Measurements from ENCODE around the gene CDH23.

The CDH23 gene

DNA sequence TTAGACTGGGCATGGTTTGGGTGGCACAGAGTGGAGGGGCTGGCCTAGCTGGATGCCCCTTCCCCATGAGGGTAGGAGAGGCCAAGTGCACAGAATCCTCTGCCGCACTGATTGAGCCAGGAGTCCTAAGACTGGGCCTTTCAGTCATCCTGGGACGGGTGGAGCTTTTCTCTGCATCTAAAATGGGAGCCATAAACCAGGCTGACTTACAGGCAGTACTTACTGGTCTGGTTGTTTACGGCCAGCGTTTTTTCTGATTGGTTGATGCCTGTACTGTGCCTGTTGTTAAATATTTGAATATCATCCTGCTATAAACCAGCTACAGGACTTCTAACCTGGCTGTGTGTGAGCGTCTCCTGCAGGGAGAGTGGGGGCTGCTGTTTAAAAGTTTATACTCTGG, 107.8 kb downstream of the CDH23 start:
- no peak overlapping the region for H3K9ac ChIP-seq (ENCODE audit: low read depth in 1 of 2, low read length in 2 of 2)
- peaks cover 7 to 13% of the 10 kb centered on the region in 2 donors for H3K4me1 ChIP-seq (ENCODE audit: control insufficient read depth in 2 of 2, insufficient read depth in 2 of 2, low read length in 2 of 2)
- no peak overlapping the region for H3K27ac ChIP-seq (ENCODE audit: low read depth in 2 of 2, low read length in 2 of 2)

GRCh38 chr10:71505862-71506261, 109.1 kb downstream of the CDH23 start:
- Histone ChIP-seq H3K9me3 (ENCODE audit: control insufficient read depth in 2 of 2, low read length in 2 of 2) (no peaks in the 10 kb centered on the region), H3K4me3 (ENCODE audit: low read length in 2 of 2) (no peak overlapping the region), H3K27ac (ENCODE audit: low read depth in 2 of 2, low read length in 2 of 2) (no peak overlapping the region), H3K4me1 (ENCODE audit: control insufficient read depth in 2 of 2, insufficient read depth in 2 of 2, low read length in 2 of 2) (peaks cover 7 to 13% of the 10 kb centered on the region in 2 donors), H3K27me3 (ENCODE audit: control insufficient read depth in 2 of 2, insufficient read depth in 2 of 2, low read length in 2 of 2) (no peaks in the 10 kb centered on the region), H3K9ac (ENCODE audit: low read depth in 1 of 2, low read length in 2 of 2) (no peak overlapping the region), H3K36me3 (ENCODE audit: control insufficient read depth in 2 of 2, insufficient read depth in 2 of 2, low read length in 2 of 2) (no peaks in the 10 kb centered on the region)

More for the DNA sequence above, 107.8 kb downstream of the CDH23 start:
- Histone ChIP-seq H3K9me3 (ENCODE audit: control insufficient read depth in 2 of 2, low read length in 2 of 2) (no peaks in the 10 kb centered on the region), H3K36me3 (ENCODE audit: control insufficient read depth in 2 of 2, insufficient read depth in 2 of 2, low read length in 2 of 2) (no peaks in the 10 kb centered on the region), H3K4me3 (ENCODE audit: low read length in 2 of 2) (no peak overlapping the region), H3K27me3 (ENCODE audit: control insufficient read depth in 2 of 2, insufficient read depth in 2 of 2, low read length in 2 of 2) (no peaks in the 10 kb centered on the region)

- no peaks in the 10 kb centered on the region for H3K9me3 ChIP-seq (ENCODE audit: control insufficient read depth in 2 of 2, low read length in 2 of 2)
Measured at GRCh38 chr10:71509444-71509843, 112.7 kb downstream of the CDH23 start.

GRCh38 chr10:71511206-71511605, 114.5 kb downstream of the CDH23 start:
- Histone ChIP-seq H3K27ac (ENCODE audit: low read depth in 2 of 2, low read length in 2 of 2) (no peak overlapping the region), H3K4me1 (ENCODE audit: control insufficient read depth in 2 of 2, insufficient read depth in 2 of 2, low read length in 2 of 2) (no peaks in the 10 kb centered on the region), H3K9me3 (ENCODE audit: control insufficient read depth in 2 of 2, low read length in 2 of 2) (no peaks in the 10 kb centered on the region), H3K9ac (ENCODE audit: low read depth in 1 of 2, low read length in 2 of 2) (no peak overlapping the region), H3K4me3 (ENCODE audit: low read length in 2 of 2) (no peak overlapping the region), H3K36me3 (ENCODE audit: control insufficient read depth in 2 of 2, insufficient read depth in 2 of 2, low read length in 2 of 2) (no peaks in the 10 kb centered on the region), H3K27me3 (ENCODE audit: control insufficient read depth in 2 of 2, insufficient read depth in 2 of 2, low read length in 2 of 2) (no peaks in the 10 kb centered on the region)

More at GRCh38 chr10:71509444-71509843, 112.7 kb downstream of the CDH23 start:
- Histone ChIP-seq H3K36me3 (ENCODE audit: control insufficient read depth in 2 of 2, insufficient read depth in 2 of 2, low read length in 2 of 2) (no peaks in the 10 kb centered on the region), H3K27me3 (ENCODE audit: control insufficient read depth in 2 of 2, insufficient read depth in 2 of 2, low read length in 2 of 2) (no peaks in the 10 kb centered on the region), H3K4me3 (ENCODE audit: low read length in 2 of 2) (no peak overlapping the region), H3K4me1 (ENCODE audit: control insufficient read depth in 2 of 2, insufficient read depth in 2 of 2, low read length in 2 of 2) (peaks cover 5 to 9% of the 10 kb centered on the region in 2 donors), H3K27ac (ENCODE audit: low read depth in 2 of 2, low read length in 2 of 2) (no peak overlapping the region), H3K9ac (ENCODE audit: low read depth in 1 of 2, low read length in 2 of 2) (no peak overlapping the region)

GRCh38 chr10:71512312-71512711, 115.6 kb downstream of the CDH23 start:
- no peaks in the 10 kb centered on the region for H3K9me3 ChIP-seq (ENCODE audit: control insufficient read depth in 2 of 2, low read length in 2 of 2)
- no peak overlapping the region for H3K9ac ChIP-seq (ENCODE audit: low read depth in 1 of 2, low read length in 2 of 2)
- H3K36me3 ChIP-seq (ENCODE audit: control insufficient read depth in 2 of 2, insufficient read depth in 2 of 2, low read length in 2 of 2), result no peaks in the 10 kb centered on the region
- H3K4me1 ChIP-seq (ENCODE audit: control insufficient read depth in 2 of 2, insufficient read depth in 2 of 2, low read length in 2 of 2), result no peaks in the 10 kb centered on the region
- H3K27ac ChIP-seq (ENCODE audit: low read depth in 2 of 2, low read length in 2 of 2), result no peak overlapping the region
- no peak overlapping the region for H3K4me3 ChIP-seq (ENCODE audit: low read length in 2 of 2)
- H3K27me3 ChIP-seq (ENCODE audit: control insufficient read depth in 2 of 2, insufficient read depth in 2 of 2, low read length in 2 of 2), result no peaks in the 10 kb centered on the region

DNA sequence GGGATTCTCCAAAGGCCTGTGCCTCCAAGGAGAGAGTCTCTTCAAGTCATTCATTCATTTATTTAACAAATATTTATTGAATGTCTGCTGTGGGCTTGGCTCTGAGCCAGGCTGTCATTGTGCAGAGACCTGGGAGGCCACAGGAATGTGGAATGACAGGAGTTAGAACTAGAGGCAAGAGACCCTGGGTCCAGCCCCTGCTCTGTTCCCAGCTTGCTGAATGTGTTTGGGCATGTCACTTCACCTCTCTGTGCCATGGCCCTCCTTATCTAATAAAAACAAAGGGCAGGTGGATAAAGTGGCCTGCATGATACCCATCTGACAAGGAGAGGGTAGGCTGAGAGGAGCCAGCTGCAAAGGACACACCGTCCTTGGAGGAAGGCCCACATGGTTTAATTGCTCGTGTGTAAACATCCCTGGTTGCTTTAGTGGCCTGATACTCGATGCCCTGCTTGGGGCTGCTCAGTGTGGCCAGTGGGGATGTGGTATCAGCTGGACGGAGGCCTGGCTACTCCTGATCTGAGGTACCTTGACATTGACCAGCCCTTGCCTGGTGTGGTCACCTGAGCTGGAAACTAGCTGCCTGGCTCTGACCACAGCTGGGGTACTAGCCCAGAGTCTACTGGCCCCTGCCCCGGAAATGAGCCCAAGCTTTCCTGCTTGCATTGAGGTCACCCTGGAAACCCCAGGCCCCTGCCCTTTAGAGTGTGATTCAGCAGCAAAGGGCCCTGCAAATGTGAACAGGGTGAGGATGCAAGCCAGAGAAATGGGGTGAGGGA, 116.2 kb downstream of the CDH23 start:
- Histone ChIP-seq H3K36me3 (ENCODE audit: control insufficient read depth in 2 of 2, insufficient read depth in 2 of 2, low read length in 2 of 2) (no peaks in the 10 kb centered on the region), H3K9ac (ENCODE audit: low read depth in 1 of 2, low read length in 2 of 2) (no peak overlapping the region), H3K4me3 (ENCODE audit: low read length in 2 of 2) (no peak overlapping the region), H3K4me1 (ENCODE audit: control insufficient read depth in 2 of 2, insufficient read depth in 2 of 2, low read length in 2 of 2) (no peaks in the 10 kb centered on the region), H3K27me3 (ENCODE audit: control insufficient read depth in 2 of 2, insufficient read depth in 2 of 2, low read length in 2 of 2) (no peaks in the 10 kb centered on the region), H3K27ac (ENCODE audit: low read depth in 2 of 2, low read length in 2 of 2) (no peak overlapping the region), H3K9me3 (ENCODE audit: control insufficient read depth in 2 of 2, low read length in 2 of 2) (no peaks in the 10 kb centered on the region)

- Histone ChIP-seq H3K27me3 (ENCODE audit: control insufficient read depth in 2 of 2, insufficient read depth in 2 of 2, low read length in 2 of 2) (no peaks in the 10 kb centered on the region), H3K4me1 (ENCODE audit: control insufficient read depth in 2 of 2, insufficient read depth in 2 of 2, low read length in 2 of 2) (no peaks in the 10 kb centered on the region), H3K27ac (ENCODE audit: low read depth in 2 of 2, low read length in 2 of 2) (no peak overlapping the region), H3K36me3 (ENCODE audit: control insufficient read depth in 2 of 2, insufficient read depth in 2 of 2, low read length in 2 of 2) (no peaks in the 10 kb centered on the region), H3K9ac (ENCODE audit: low read depth in 1 of 2, low read length in 2 of 2) (no peak overlapping the region), H3K4me3 (ENCODE audit: low read length in 2 of 2) (no peak overlapping the region), H3K9me3 (ENCODE audit: control insufficient read depth in 2 of 2, low read length in 2 of 2) (no peaks in the 10 kb centered on the region)
Measured at GRCh38 chr10:71513540-71513853, 116.8 kb downstream of the CDH23 start.

GRCh38 chr10:71513936-71514335, 117.2 kb downstream of the CDH23 start:
- Histone ChIP-seq H3K4me1 (ENCODE audit: control insufficient read depth in 2 of 2, insufficient read depth in 2 of 2, low read length in 2 of 2) (no peaks in the 10 kb centered on the region), H3K27ac (ENCODE audit: low read depth in 2 of 2, low read length in 2 of 2) (no peak overlapping the region), H3K4me3 (ENCODE audit: low read length in 2 of 2) (no peak overlapping the region), H3K9me3 (ENCODE audit: control insufficient read depth in 2 of 2, low read length in 2 of 2) (no peaks in the 10 kb centered on the region), H3K36me3 (ENCODE audit: control insufficient read depth in 2 of 2, insufficient read depth in 2 of 2, low read length in 2 of 2) (no peaks in the 10 kb centered on the region), H3K9ac (ENCODE audit: low read depth in 1 of 2, low read length in 2 of 2) (no peak overlapping the region), H3K27me3 (ENCODE audit: control insufficient read depth in 2 of 2, insufficient read depth in 2 of 2, low read length in 2 of 2) (no peaks in the 10 kb centered on the region)

- Histone ChIP-seq H3K4me3 (ENCODE audit: low read length in 2 of 2) (no peak overlapping the region), H3K4me1 (ENCODE audit: control insufficient read depth in 2 of 2, insufficient read depth in 2 of 2, low read length in 2 of 2) (no peaks in the 10 kb centered on the region), H3K9ac (ENCODE audit: low read depth in 1 of 2, low read length in 2 of 2) (no peak overlapping the region), H3K27ac (ENCODE audit: low read depth in 2 of 2, low read length in 2 of 2) (no peak overlapping the region), H3K36me3 (ENCODE audit: control insufficient read depth in 2 of 2, insufficient read depth in 2 of 2, low read length in 2 of 2) (no peaks in the 10 kb centered on the region), H3K9me3 (ENCODE audit: control insufficient read depth in 2 of 2, low read length in 2 of 2) (no peaks in the 10 kb centered on the region), H3K27me3 (ENCODE audit: control insufficient read depth in 2 of 2, insufficient read depth in 2 of 2, low read length in 2 of 2) (no peaks in the 10 kb centered on the region)
Measured at GRCh38 chr10:71515531-71516172, 118.9 kb downstream of the CDH23 start.

DNA sequence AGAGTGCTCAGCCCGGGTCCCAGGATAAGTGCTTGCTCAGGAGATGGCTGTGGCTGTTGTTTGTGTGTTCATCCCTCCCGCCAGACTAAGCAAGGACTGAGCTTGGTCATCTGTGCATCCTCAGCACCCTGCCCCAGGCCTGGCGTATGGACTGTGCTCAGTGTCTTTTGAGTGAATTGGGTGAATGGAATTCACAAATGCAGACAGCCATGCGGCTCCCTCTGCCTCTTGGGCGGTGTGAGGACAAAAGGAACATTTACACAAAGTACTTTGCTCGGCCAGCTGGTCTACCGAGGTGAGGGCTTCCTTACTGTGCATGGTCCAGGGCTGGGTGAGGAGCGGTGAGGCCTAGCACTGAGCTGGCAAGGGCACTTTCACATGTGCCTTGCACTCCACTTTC, 120.2 kb downstream of the CDH23 start:
- no peaks in the 10 kb centered on the region for H3K27me3 ChIP-seq (ENCODE audit: control insufficient read depth in 2 of 2, insufficient read depth in 2 of 2, low read length in 2 of 2)

More for the DNA sequence above, 120.2 kb downstream of the CDH23 start:
- Histone ChIP-seq H3K27ac (ENCODE audit: low read depth in 2 of 2, low read length in 2 of 2) (no peak overlapping the region), H3K9me3 (ENCODE audit: control insufficient read depth in 2 of 2, low read length in 2 of 2) (no peaks in the 10 kb centered on the region), H3K4me3 (ENCODE audit: low read length in 2 of 2) (no peak overlapping the region), H3K4me1 (ENCODE audit: control insufficient read depth in 2 of 2, insufficient read depth in 2 of 2, low read length in 2 of 2) (no peaks in the 10 kb centered on the region), H3K9ac (ENCODE audit: low read depth in 1 of 2, low read length in 2 of 2) (no peak overlapping the region), H3K36me3 (ENCODE audit: control insufficient read depth in 2 of 2, insufficient read depth in 2 of 2, low read length in 2 of 2) (no peaks in the 10 kb centered on the region)
